SK-N-MC (cell line): ENCODE results near the gene DDX4.

Source experiments
- DNase-seq: peaks from one replicate; pipeline ENCODE4 v3.0.0-alpha.2; 2011; ENCODE audit warnings: low read depth, low spot score
- H3K27ac ChIP-seq: fragments of 200-600 bp; sonication (generic); 2 replicates; pipeline ENCODE4 v1.5.1; 2016; ENCODE audit warnings: mixed run types
- H3K36me3 ChIP-seq: fragments of 200-600 bp; sonication (generic); 2 replicates; pipeline ENCODE4 v1.6.1; 2017; ENCODE audit warnings: antibody characterized with exemption, low read length, mixed read lengths; ENCODE audit not compliant: insufficient read depth
- H3K4me3 ChIP-seq: fragments of 200-600 bp; sonication (generic); 2 replicates; pipeline ENCODE4 v1.5.1; 2016
- H3K9ac ChIP-seq: fragments of 200-600 bp; sonication (generic); 2 replicates; pipeline ENCODE4 v1.8.0; 2017; ENCODE audit warnings: mixed run types, mixed read lengths; ENCODE audit not compliant: insufficient read length
- H3K9me3 ChIP-seq: fragments of 200-600 bp; sonication (generic); 2 replicates; pipeline ENCODE4 v1.6.1; 2017; ENCODE audit warnings: low read depth, mild to moderate bottlenecking, antibody characterized with exemption, low read length, moderate library complexity, mixed read lengths
- EZH2 ChIP-seq: fragments of 200-600 bp; sonication (generic); IDR thresholded peaks from one replicate; pipeline ENCODE4 v1.6.1; 2017; ENCODE audit warnings: antibody characterized with exemption
- FOXP2 ChIP-seq: optimal IDR thresholded peaks from 2 replicates; pipeline ENCODE3; 2011; ENCODE audit warnings: mild to moderate bottlenecking, moderate library complexity; ENCODE audit not compliant: insufficient read depth; ENCODE audit errors: extremely low read length, control extremely low read depth
- POLR2AphosphoS5 ChIP-seq: IDR thresholded peaks from 2 replicates; pipeline ENCODE4 v1.6.1; 2012; ENCODE audit warnings: mild to moderate bottlenecking, low read depth, low read length, borderline replicate concordance

Gene DDX4

DNA sequence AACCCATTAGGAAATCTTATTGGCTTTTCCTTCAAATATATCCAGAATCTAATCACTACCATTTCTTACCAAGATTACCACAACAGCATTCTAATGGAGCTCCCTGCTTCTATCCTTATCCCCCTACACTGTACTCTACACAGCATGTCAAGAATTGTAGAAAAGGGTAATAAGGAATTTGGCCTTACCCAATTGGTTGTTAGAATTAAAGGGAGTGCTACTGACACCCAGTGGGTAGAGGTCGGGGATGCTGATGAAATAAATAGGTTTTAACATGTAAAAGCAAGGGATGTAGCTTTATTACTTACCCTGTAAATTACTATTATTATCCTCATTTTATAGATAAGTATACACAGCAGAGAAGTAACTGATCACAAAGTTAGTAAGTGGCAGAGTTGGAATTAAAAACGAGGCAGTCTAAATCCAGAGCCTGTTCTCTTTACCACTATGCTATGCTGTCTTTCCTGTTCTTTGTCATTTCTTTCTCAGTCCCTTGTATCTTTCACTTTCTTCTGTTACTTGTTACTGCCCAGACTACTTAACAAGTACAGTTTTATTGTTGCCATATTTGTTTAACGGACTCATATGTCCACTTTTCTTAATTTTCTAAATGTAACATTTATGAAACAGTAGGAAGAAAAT lies 36.3 kb upstream of the DDX4 start:
- Histone ChIP-seq H3K36me3 (no peaks in the 10 kb centered on the region; the same call in 1 of the 2 replicates), H3K9ac (no peak overlapping the region), H3K27ac (no peak overlapping the region), H3K9me3 (no peaks in the 10 kb centered on the region), H3K4me3 (no peak overlapping the region)
- TF ChIP-seq FOXP2 (no peak), POLR2AphosphoS5 (no peak), EZH2 (no peak)
- no peak for DNase-seq

- no peak overlapping the region for H3K4me3 ChIP-seq
- H3K9ac ChIP-seq = no peak overlapping the region
- H3K9me3 ChIP-seq = no peaks in the 10 kb centered on the region
- H3K36me3 ChIP-seq = no peaks in the 10 kb centered on the region; the same call in 1 of the 2 replicates
- no peak overlapping the region for H3K27ac ChIP-seq
- TF ChIP-seq FOXP2 = no peak
- no peak for TF ChIP-seq POLR2AphosphoS5
- TF ChIP-seq EZH2 = no peak
- no peak for DNase-seq
These were observed 35.1 kb upstream of the DDX4 start for GRCh38 chr5:55702598-55703345.

GRCh38 chr5:55706230-55706629 lies 31.6 kb upstream of the DDX4 start:
- TF ChIP-seq FOXP2 (no peak), POLR2AphosphoS5 (no peak), EZH2 (no peak)
- no peaks in the 10 kb centered on the region for H3K9me3 ChIP-seq
- no peak overlapping the region for H3K4me3 ChIP-seq
- DNase-seq = no peak
- H3K36me3 ChIP-seq = no peaks in the 10 kb centered on the region; the same call in 1 of the 2 replicates
- H3K27ac ChIP-seq = no peak overlapping the region
- no peak overlapping the region for H3K9ac ChIP-seq

DNA sequence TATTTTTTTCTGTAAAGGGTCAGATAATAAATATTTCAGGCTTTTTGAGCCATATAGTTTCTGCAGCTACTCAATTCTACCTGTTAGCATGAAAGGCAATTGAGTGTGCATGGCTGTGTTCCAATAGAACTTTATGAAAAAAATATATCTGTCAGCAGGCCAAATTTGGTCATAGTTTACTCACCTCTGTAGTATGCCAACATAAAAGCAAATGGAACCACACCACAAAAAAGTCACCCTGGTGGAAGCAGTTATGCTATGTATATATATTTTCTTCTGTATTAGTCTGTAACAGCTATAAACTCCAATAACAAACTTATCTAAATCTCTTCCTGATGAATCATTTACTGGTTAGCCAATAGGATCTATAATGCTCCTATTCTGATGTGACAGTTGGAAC lies 29.1 kb upstream of the DDX4 start:
- H3K4me3 ChIP-seq = no peak overlapping the region
- no peak for DNase-seq
- no peaks in the 10 kb centered on the region for H3K36me3 ChIP-seq
- H3K9ac ChIP-seq = no peak overlapping the region
- TF ChIP-seq FOXP2 = no peak
- TF ChIP-seq EZH2 = no peak
- TF ChIP-seq POLR2AphosphoS5 = no peak
- no peaks in the 10 kb centered on the region for H3K9me3 ChIP-seq
- H3K27ac ChIP-seq = no peak overlapping the region

GRCh38 chr5:55711507-55712022 lies 26.3 kb upstream of the DDX4 start:
- Histone ChIP-seq H3K27ac (no peak overlapping the region), H3K9ac (peak overlapping the region; percentile 70), H3K36me3 (no peaks in the 10 kb centered on the region), H3K4me3 (peak overlapping the region; percentile 77), H3K9me3 (no peaks in the 10 kb centered on the region)
- TF ChIP-seq POLR2AphosphoS5 = no peak
- TF ChIP-seq EZH2 = no peak
- no peak for TF ChIP-seq FOXP2
- DNase-seq = no peak

DNA sequence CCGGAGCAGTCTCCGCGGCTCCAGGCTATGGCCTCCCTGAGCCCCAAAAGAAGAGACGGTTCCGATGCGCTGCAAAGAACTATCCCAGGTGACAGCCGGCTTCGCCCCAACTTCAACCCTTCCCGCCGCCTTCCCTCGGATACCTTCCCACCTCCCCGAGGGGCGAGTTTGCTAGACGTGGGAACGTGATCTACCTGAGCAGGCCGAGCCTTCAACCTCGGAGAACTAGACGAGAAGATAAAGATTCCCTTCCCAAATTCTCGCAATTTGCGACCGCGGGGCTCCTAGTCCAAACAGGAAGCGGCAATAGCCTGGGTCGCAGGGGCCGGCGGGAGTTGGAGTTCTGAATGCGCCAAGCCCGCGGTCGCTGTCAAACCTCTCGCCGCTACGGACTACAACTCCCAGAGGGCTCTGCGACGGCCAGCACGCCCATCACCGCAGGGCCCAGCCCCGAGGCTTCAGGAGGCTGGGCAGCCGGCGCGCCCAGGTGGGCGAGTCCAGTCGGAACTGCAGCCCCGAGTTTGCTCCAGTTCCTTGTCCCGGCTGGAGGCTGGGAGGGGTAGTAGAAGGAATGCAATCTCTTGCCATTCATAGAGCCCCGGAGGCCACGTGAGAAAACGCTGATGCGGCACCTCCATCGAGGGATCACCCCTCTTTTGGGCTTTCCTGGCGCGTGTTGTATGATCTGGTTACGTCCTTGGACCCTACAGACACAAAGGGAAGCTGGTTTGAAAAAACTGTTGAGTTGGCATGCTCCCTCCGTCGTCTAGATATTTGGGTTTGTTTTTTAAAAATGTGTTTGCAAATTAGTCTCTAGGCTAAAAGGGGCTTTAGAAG lies 25.6 kb upstream of the DDX4 start, which contains the start of gene SLC38A9:
Gene SLC38A9, minus strand, starts transcription at position 302 of the 837 bp plus-strand sequence. CDS start 14,366 bp downstream, outside the sequence.
- DNase-seq = peak; percentile 45
- Histone ChIP-seq H3K27ac (no peak within 1 kb of the TSS), H3K9ac (peak within 1 kb of the TSS; percentile 79), H3K36me3 (no peaks in the 10 kb centered on the region), H3K4me3 (peak within 1 kb of the TSS; percentile 77), H3K9me3 (no peaks in the 10 kb centered on the region)
- TF ChIP-seq POLR2AphosphoS5 (peak; percentile 91), EZH2 (no peak), FOXP2 (no peak)

- Histone ChIP-seq H3K4me3 (no peak overlapping the region), H3K36me3 (no peaks in the 10 kb centered on the region), H3K9ac (no peak overlapping the region), H3K27ac (no peak overlapping the region), H3K9me3 (no peaks in the 10 kb centered on the region)
- DNase-seq = no peak
- TF ChIP-seq EZH2 (no peak), POLR2AphosphoS5 (no peak), FOXP2 (no peak)
These were observed 24.0 kb upstream of the DDX4 start for GRCh38 chr5:55713871-55714270.

DNA sequence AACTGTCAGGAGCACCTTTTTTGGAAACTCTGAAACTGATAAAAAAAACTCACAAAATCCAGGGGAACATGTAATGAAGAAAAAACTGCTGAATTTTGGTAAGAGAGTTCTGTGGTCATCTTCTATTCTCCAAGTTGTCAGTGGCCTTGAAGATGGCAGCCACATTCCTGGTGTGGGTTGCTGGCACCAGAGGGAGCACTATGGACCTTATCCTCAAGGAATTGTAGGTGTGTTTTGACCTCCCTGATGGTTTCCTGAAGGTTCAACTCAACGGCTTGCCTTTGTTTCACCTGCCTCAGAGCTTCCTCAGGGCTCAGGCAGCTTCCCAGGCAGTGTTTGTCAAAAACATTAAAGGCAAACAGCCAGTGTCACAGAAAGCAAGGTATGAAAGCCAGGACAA lies 23.5 kb upstream of the DDX4 start:
- no peak for TF ChIP-seq EZH2
- no peak for TF ChIP-seq POLR2AphosphoS5
- no peak for TF ChIP-seq FOXP2
- DNase-seq = no peak
- Histone ChIP-seq H3K36me3 (no peaks in the 10 kb centered on the region), H3K27ac (no peak overlapping the region), H3K9me3 (no peaks in the 10 kb centered on the region), H3K4me3 (no peak overlapping the region), H3K9ac (no peak overlapping the region)
